Stomach (tissue), 4 donors: Measurements from ENCODE around the gene ZNF644.

Experiments used
- EP300 ChIP-seq: sonication (generic); formaldehyde crosslinking; IDR thresholded peaks from one replicate; pipeline ENCODE4 v1.6.1; 2017; ENCODE audit warnings: antibody characterized with exemption
- POLR2AphosphoS5 ChIP-seq, 3 donors: sonication (generic); formaldehyde crosslinking; IDR thresholded peaks; one replicate each; pipeline ENCODE4 v1.6.1; 2016; ENCODE audit warnings: antibody characterized with exemption in 3 of 3
- TF ChIP-seq, protein P1 (sequence below), 7 experiments: fragments of 450-650 bp in 4 of 7; fragments of 200-600 bp in 3 of 7; sonication (generic) in 3 of 7; IDR thresholded peaks; one replicate each; pipeline ENCODE4 v1.5.1; 2016 to 2019; ENCODE audit warnings: antibody characterized with exemption in 7 of 7, control low read depth in 2 of 7, mild to moderate bottlenecking in 1 of 7

DNA sequence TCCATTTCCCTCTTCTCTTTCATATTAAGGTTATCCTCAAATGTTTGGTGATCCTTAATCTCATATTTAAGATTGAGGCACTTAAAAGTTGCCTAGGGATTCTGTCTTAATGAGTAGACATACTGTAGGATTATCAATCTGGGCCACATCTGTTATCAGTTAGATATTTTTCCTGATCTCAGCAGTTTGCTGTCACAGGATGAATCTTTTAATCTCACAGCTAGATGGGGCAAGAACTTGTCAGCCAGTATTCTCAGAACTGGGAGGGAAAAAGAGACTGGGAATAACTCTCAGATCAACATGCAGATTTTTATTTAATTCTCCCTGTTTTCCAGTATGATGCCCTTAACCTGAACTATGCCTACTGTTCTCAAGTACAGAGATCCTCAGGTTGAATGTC, 14.0 kb downstream of the ZNF644 start:
- TF ChIP-seq, protein P1, sequence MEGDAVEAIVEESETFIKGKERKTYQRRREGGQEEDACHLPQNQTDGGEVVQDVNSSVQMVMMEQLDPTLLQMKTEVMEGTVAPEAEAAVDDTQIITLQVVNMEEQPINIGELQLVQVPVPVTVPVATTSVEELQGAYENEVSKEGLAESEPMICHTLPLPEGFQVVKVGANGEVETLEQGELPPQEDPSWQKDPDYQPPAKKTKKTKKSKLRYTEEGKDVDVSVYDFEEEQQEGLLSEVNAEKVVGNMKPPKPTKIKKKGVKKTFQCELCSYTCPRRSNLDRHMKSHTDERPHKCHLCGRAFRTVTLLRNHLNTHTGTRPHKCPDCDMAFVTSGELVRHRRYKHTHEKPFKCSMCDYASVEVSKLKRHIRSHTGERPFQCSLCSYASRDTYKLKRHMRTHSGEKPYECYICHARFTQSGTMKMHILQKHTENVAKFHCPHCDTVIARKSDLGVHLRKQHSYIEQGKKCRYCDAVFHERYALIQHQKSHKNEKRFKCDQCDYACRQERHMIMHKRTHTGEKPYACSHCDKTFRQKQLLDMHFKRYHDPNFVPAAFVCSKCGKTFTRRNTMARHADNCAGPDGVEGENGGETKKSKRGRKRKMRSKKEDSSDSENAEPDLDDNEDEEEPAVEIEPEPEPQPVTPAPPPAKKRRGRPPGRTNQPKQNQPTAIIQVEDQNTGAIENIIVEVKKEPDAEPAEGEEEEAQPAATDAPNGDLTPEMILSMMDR (IDR thresholded peaks at IDR 0.05) = no peak
- no peak for TF ChIP-seq EP300
- no peak for TF ChIP-seq POLR2AphosphoS5 (IDR thresholded peaks at IDR 0.05)
